H1 (cell line): Measurements from ENCODE around the gene AIFM3.

Source experiments
- ATF2 ChIP-seq: IDR thresholded peaks from 2 replicates; pipeline ENCODE4 v1.6.1; 2012; ENCODE audit warnings: low read length, inconsistent platforms
- BRCA1 ChIP-seq: IDR thresholded peaks from 2 replicates; pipeline ENCODE4 v1.6.1; 2012; ENCODE audit warnings: low read depth, low read length, improper control_type of control experiment
- CTCF ChIP-seq, 3 experiments: IDR thresholded peaks; 1 replicate in 2 of 3; 2 replicates in 1 of 3; pipeline versions ENCODE4 v1.5.1 to v1.6.1; 2011; ENCODE audit warnings: low read length in 3 of 3, mild to moderate bottlenecking in 3 of 3, inconsistent platforms in 2 of 3, low read depth in 1 of 3, moderate library complexity in 1 of 3; ENCODE audit not compliant: insufficient read depth in 1 of 3; ENCODE audit errors: control extremely low read depth in 1 of 3
- NANOG ChIP-seq: IDR thresholded peaks from 2 replicates; pipeline ENCODE4 v1.6.1; 2011; ENCODE audit warnings: low read length, low read depth, mild to moderate bottlenecking, inconsistent platforms; ENCODE audit not compliant: insufficient read depth, poor library complexity, severe bottlenecking
- POLR2A ChIP-seq, 2 experiments: IDR thresholded peaks; 1 replicate in 1 of 2; 2 replicates in 1 of 2; pipeline ENCODE4 v1.6.1; 2011; ENCODE audit warnings: low read depth in 2 of 2, low read length in 2 of 2, mild to moderate bottlenecking in 2 of 2; ENCODE audit errors: control extremely low read depth in 1 of 2
- POLR2AphosphoS5 ChIP-seq: IDR thresholded peaks from 2 replicates; pipeline ENCODE4 v1.6.1; 2011; ENCODE audit warnings: low read depth, low read length
- RFX5 ChIP-seq: IDR thresholded peaks from 2 replicates; pipeline ENCODE4 v1.6.1; 2011; ENCODE audit warnings: low read depth, low read length, improper control_type of control experiment, borderline replicate concordance
- RXRA ChIP-seq: IDR thresholded peaks from 2 replicates; pipeline ENCODE4 v1.6.1; 2011; ENCODE audit warnings: low read depth, mild to moderate bottlenecking, low read length, moderate library complexity; ENCODE audit not compliant: insufficient read depth
- SAP30 ChIP-seq: fragments of 300-600 bp; sonication (generic); IDR thresholded peaks from 2 replicates; pipeline ENCODE4 v1.7.1; 2012; ENCODE audit warnings: low read length, moderate library complexity, mild to moderate bottlenecking, inconsistent platforms; ENCODE audit not compliant: insufficient read depth, insufficient replicate concordance
- SIN3A ChIP-seq, 2 experiments: IDR thresholded peaks in 1 of 2; conservative IDR thresholded peaks in 1 of 2; 2 replicates each; pipeline ENCODE4 v1.6.1; 2011 to 2012; ENCODE audit warnings: low read length in 2 of 2, improper control_type of control experiment in 1 of 2, low read depth in 1 of 2, mild to moderate bottlenecking in 1 of 2
- SP4 ChIP-seq: IDR thresholded peaks from 2 replicates; pipeline ENCODE4 v1.6.1; 2012; ENCODE audit warnings: low read length, inconsistent platforms
- USF2 ChIP-seq: IDR thresholded peaks from 2 replicates; pipeline ENCODE4 v1.6.1; 2011; ENCODE audit warnings: low read length, improper control_type of control experiment
- YY1 ChIP-seq: IDR thresholded peaks from 2 replicates; pipeline ENCODE4 v1.6.1; 2011; ENCODE audit warnings: low read depth, mild to moderate bottlenecking, low read length
- TF ChIP-seq, protein P1 (sequence below): IDR thresholded peaks from 2 replicates; pipeline ENCODE4 v1.6.1; 2011; ENCODE audit warnings: low read depth, mild to moderate bottlenecking, low read length; ENCODE audit not compliant: insufficient read depth

- TF ChIP-seq SP4 (no peak), NANOG (no peak), YY1 (no peak), ATF2 (no peak), RFX5 (no peak), POLR2A (IDR thresholded peaks at IDR 0.05; ENCODE audit: control extremely low read depth in 1 of 2, low read depth in 2 of 2, low read length in 2 of 2) (no peak), CTCF (IDR thresholded peaks at IDR 0.05; ENCODE audit: control extremely low read depth in 1 of 3, insufficient read depth in 1 of 3, low read depth in 1 of 3, low read length in 3 of 3) (no peak), BRCA1 (no peak), POLR2AphosphoS5 (no peak), USF2 (no peak), SAP30 (no peak), RXRA (no peak), SIN3A (conservative IDR thresholded peaks at IDR 0.05 in 1 of 2, IDR thresholded peaks at IDR 0.05 in 1 of 2; ENCODE audit: low read depth in 1 of 2, low read length in 2 of 2) (no peak)
- TF ChIP-seq, protein P1, sequence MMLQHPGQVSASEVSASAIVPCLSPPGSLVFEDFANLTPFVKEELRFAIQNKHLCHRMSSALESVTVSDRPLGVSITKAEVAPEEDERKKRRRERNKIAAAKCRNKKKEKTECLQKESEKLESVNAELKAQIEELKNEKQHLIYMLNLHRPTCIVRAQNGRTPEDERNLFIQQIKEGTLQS = no peak
These were observed 62.5 kb downstream of the AIFM3 start for GRCh38 chr22:21029486-21030025.
